CD14-positive monocyte (primary cell): Measurements from ENCODE around the gene PYGL. TPM values are rescaled to one million over a fixed set of nuclear protein-coding genes. Genes with fewer than 3 reads are reported as not detected.
A peak's percentile ranks its signal among the peaks of the same experiment; 100 is the strongest.

Experiments
- DNase-seq, 3 donors: peaks; one replicate each; pipeline ENCODE4 v3.0.0-alpha.2; 2011 to 2022
- H2AFZ ChIP-seq: 2 replicates; pipeline ENCODE4 v1.6.0; 2012; ENCODE audit warnings: mild to moderate bottlenecking, low read depth, low read length, inconsistent platforms; ENCODE audit not compliant: insufficient read depth, poor library complexity, severe bottlenecking
- H3K27ac ChIP-seq, 2 donors: 1 replicate in 1 of 2; 2 replicates in 1 of 2; pipeline ENCODE4 v1.5.1; 2012 to 2013; ENCODE audit warnings: low read length in 2 of 2, control low read depth in 1 of 2, inconsistent platforms in 1 of 2, low read depth in 1 of 2, mild to moderate bottlenecking in 1 of 2
- H3K27me3 ChIP-seq, 2 donors: one replicate each; pipeline versions ENCODE4 v1.6.0 to v1.6.1; 2011 to 2013; ENCODE audit warnings: low read length in 2 of 2; ENCODE audit not compliant: control insufficient read depth in 2 of 2, insufficient read depth in 2 of 2
- H3K36me3 ChIP-seq, 2 donors: replicated peaks in 1 of 2; 1 replicate in 1 of 2; 2 replicates in 1 of 2; pipeline versions ENCODE4 v1.5.1 to v1.6.1; 2012 to 2013; ENCODE audit warnings: low read length in 2 of 2, control low read depth in 1 of 2, inconsistent platforms in 1 of 2, mild to moderate bottlenecking in 1 of 2; ENCODE audit not compliant: insufficient read depth in 2 of 2, control insufficient read depth in 1 of 2
- H3K4me1 ChIP-seq, 2 donors: 1 replicate in 1 of 2; 2 replicates in 1 of 2; pipeline versions ENCODE4 v1.5.1 to v1.6.1; 2012 to 2013; ENCODE audit warnings: low read length in 2 of 2, control low read depth in 1 of 2, inconsistent platforms in 1 of 2, mild to moderate bottlenecking in 1 of 2, moderate library complexity in 1 of 2; ENCODE audit not compliant: insufficient read depth in 2 of 2, control insufficient read depth in 1 of 2
- H3K4me2 ChIP-seq: replicated peaks from 2 replicates; pipeline ENCODE3; 2012; ENCODE audit warnings: low read length, moderate library complexity, mild to moderate bottlenecking; ENCODE audit not compliant: poor library complexity, severe bottlenecking; ENCODE audit errors: extremely low read depth
- H3K4me3 ChIP-seq, 3 experiments: fragments of 200-600 bp in 1 of 3; sonication (generic) in 1 of 3; replicated peaks in 1 of 3; 1 replicate in 2 of 3; 2 replicates in 1 of 3; pipeline ENCODE4 v1.5.1; 2011 to 2013; ENCODE audit warnings: low read length in 3 of 3, mild to moderate bottlenecking in 3 of 3, control low read depth in 2 of 3, low read depth in 2 of 3, inconsistent platforms in 1 of 3, moderate library complexity in 1 of 3
- H3K79me2 ChIP-seq: 2 replicates; pipeline ENCODE4 v1.6.0; 2012; ENCODE audit warnings: mild to moderate bottlenecking, control low read depth, inconsistent platforms, low read length, moderate library complexity; ENCODE audit not compliant: insufficient read depth
- H3K9ac ChIP-seq: 2 replicates; pipeline ENCODE4 v1.6.0; 2017; ENCODE audit warnings: low read length, mild to moderate bottlenecking; ENCODE audit not compliant: insufficient read depth, poor library complexity, severe bottlenecking
- H3K9me3 ChIP-seq, 2 donors: replicated peaks in 1 of 2; 1 replicate in 1 of 2; 2 replicates in 1 of 2; pipeline versions ENCODE4 v1.5.1 to v1.6.1; 2012 to 2013; ENCODE audit warnings: low read length in 2 of 2, control low read depth in 1 of 2; ENCODE audit not compliant: control insufficient read depth in 1 of 2, insufficient read depth in 1 of 2
- H4K20me1 ChIP-seq: 2 replicates; pipeline ENCODE4 v1.6.0; 2012; ENCODE audit warnings: mild to moderate bottlenecking, low read length, control low read depth, moderate library complexity; ENCODE audit not compliant: insufficient read depth
- H3K27ac Mint-ChIP-seq, 7 donors: one replicate each; pipeline ENCODE4 v1.8.0; 2020; ENCODE audit warnings: mild to moderate bottlenecking in 7 of 7, mixed read lengths in 7 of 7, moderate library complexity in 6 of 7, inconsistent platforms in 2 of 7
- H3K27me3 Mint-ChIP-seq, 3 donors: one replicate each; pipeline ENCODE4 v1.8.0; 2021 to 2022; ENCODE audit warnings: low read depth in 3 of 3, mild to moderate bottlenecking in 3 of 3, mixed read lengths in 3 of 3, moderate library complexity in 3 of 3, inconsistent platforms in 1 of 3
- H3K36me3 Mint-ChIP-seq, 2 donors: one replicate each; pipeline ENCODE4 v1.8.0; 2020; ENCODE audit warnings: mixed read lengths in 2 of 2, inconsistent platforms in 1 of 2, mild to moderate bottlenecking in 1 of 2
- H3K4me1 Mint-ChIP-seq: one replicate; pipeline ENCODE4 v1.8.0; 2020; ENCODE audit warnings: mild to moderate bottlenecking, mixed read lengths
- H3K4me3 Mint-ChIP-seq, 2 donors: one replicate each; pipeline ENCODE4 v1.8.0; 2020; ENCODE audit warnings: mild to moderate bottlenecking in 2 of 2, mixed read lengths in 2 of 2, moderate library complexity in 1 of 2
- H3K9me3 Mint-ChIP-seq, 7 donors: one replicate each; pipeline ENCODE4 v1.8.0; 2020 to 2022; ENCODE audit warnings: mixed read lengths in 7 of 7, mild to moderate bottlenecking in 6 of 7, moderate library complexity in 6 of 7, inconsistent platforms in 2 of 7
- CTCF ChIP-seq: fragments of 200-600 bp; IDR thresholded peaks from one replicate; pipeline ENCODE4 v1.8.0; 2022; ENCODE audit warnings: antibody characterized with exemption, mild to moderate bottlenecking
- WGBS: methylation state at CpG from one replicate; pipeline ENCODE4 v1.1.5; 2013; ENCODE audit warnings: missing lambda C conversion rate; ENCODE audit not compliant: insufficient coverage; 5-methylcytosine and 5-hydroxymethylcytosine counted together
- intact Hi-C, 2 donors: fragments of 100-400 bp; cut with micrococcal nuclease; formaldehyde crosslinking; loops; one replicate each; pipeline versions ENCODE4 v1.15.0 to v1.15.1; 2023
- polyA plus RNA-seq, 3 donors: library from polyadenylated mRNA; depleted of rRNA in 1 of 3; unstranded in 2 of 3; stranded (reverse) in 1 of 3; fragments of 300-500 nt in 2 of 3; fragments of >200 nt in 1 of 3; fragmentation: Illumina TruSeq in 2 of 3; gene quantifications; 1 replicate in 2 of 3; 2 replicates in 1 of 3; pipeline ENCODE4 v1.2.3, GENCODE V29; 2012 to 2021

Gene PYGL
- polyA plus RNA-seq, 3 donors, result 125 to 184 (median 166) TPM

- Mint-ChIP-seq H3K4me3 (no peak overlapping the region), H3K27ac (no peak overlapping the region), H3K9me3 (peaks cover 0 to 4% (median 1%) of the 10 kb centered on the region in 7 donors), H3K36me3 (peaks cover 7 to 11% of the 10 kb centered on the region in 2 donors), H3K27me3 (peaks cover 0 to 1% (median 0%) of the 10 kb centered on the region in 3 donors), H3K4me1 (peaks cover 33% of the 10 kb centered on the region)
- Histone ChIP-seq H3K36me3 (no peaks in the 10 kb centered on the region), H4K20me1 (peaks cover 2% of the 10 kb centered on the region), H3K4me1 (peaks cover 27 to 30% of the 10 kb centered on the region in 2 donors), H3K27me3 (no peaks in the 10 kb centered on the region), H3K9ac (no peak overlapping the region), H3K27ac (no peak overlapping the region), H3K79me2 (peaks cover 30% of the 10 kb centered on the region), H3K9me3 (no peaks in the 10 kb centered on the region), H3K4me3 (no peak overlapping the region), H3K4me2 (no peak overlapping the region), H2AFZ (no peak overlapping the region)
- intact Hi-C loops, result no loop called here
- 100% methylated on average over 3 of the region's 5 CpGs for WGBS
- DNase-seq, result no peak
- no peak for TF ChIP-seq CTCF
These were observed 2.1 kb upstream of the PYGL start for GRCh38 chr14:50946234-50946935.

GRCh38 chr14:50944647-50945413 lies 547 bp upstream of the PYGL start:
- Histone ChIP-seq H3K4me1 (peaks cover 35 to 39% of the 10 kb centered on the region in 2 donors), H4K20me1 (peaks cover 3% of the 10 kb centered on the region), H2AFZ (peak overlapping the region; percentile 96), H3K4me3 (peak overlapping the region; percentile 56 to 96 (median 78)), H3K27me3 (no peaks in the 10 kb centered on the region), H3K9ac (peak overlapping the region; percentile 88), H3K9me3 (no peaks in the 10 kb centered on the region), H3K79me2 (peaks cover 45% of the 10 kb centered on the region), H3K36me3 (peaks cover 6 to 9% of the 10 kb centered on the region in 2 donors), H3K4me2 (peak overlapping the region; percentile 98), H3K27ac (peak overlapping the region; percentile 74 to 94)
- WGBS, result 4% methylated on average over 14 of the region's 29 CpGs
- intact Hi-C loops, result no loop called here
- DNase-seq, result peak in 1 of 3 donors; percentile 13
- H3K4me3 Mint-ChIP-seq, result peak overlapping the region; percentile 87 to 96
- peaks cover 40% of the 10 kb centered on the region for H3K4me1 Mint-ChIP-seq
- peaks cover 0 to 1% (median 0%) of the 10 kb centered on the region in 3 donors for H3K27me3 Mint-ChIP-seq
- H3K27ac Mint-ChIP-seq, result peak overlapping the region; percentile 82 to 95 (median 86)
- H3K9me3 Mint-ChIP-seq, result peaks cover 0 to 4% (median 1%) of the 10 kb centered on the region in 7 donors
- TF ChIP-seq CTCF, result no peak
- peaks cover 16 to 19% of the 10 kb centered on the region in 2 donors for H3K36me3 Mint-ChIP-seq
